Suprapubic skin (tissue), 4 donors: ENCODE results near the gene CYP4B1.

Source experiments
- CTCF ChIP-seq, 2 donors: fragments of 200-600 bp in 1 of 2; fragments of 450-650 bp in 1 of 2; sonication (generic) in 1 of 2; IDR thresholded peaks; one replicate each; pipeline ENCODE4 v1.5.1; 2016 to 2019; ENCODE audit warnings: antibody characterized with exemption in 2 of 2, mild to moderate bottlenecking in 1 of 2, moderate library complexity in 1 of 2
- EP300 ChIP-seq: sonication (generic); formaldehyde crosslinking; IDR thresholded peaks from one replicate; pipeline ENCODE4 v1.6.1; 2017; ENCODE audit warnings: antibody characterized with exemption
- POLR2A ChIP-seq, 2 donors: fragments of 450-650 bp; IDR thresholded peaks; one replicate each; pipeline ENCODE4 v1.6.1; 2017; ENCODE audit warnings: antibody characterized with exemption in 2 of 2, mild to moderate bottlenecking in 2 of 2, moderate library complexity in 2 of 2
- POLR2AphosphoS5 ChIP-seq, 3 donors: sonication (generic); formaldehyde crosslinking; IDR thresholded peaks; one replicate each; pipeline ENCODE4 v1.6.1; 2017; ENCODE audit warnings: antibody characterized with exemption in 3 of 3

GRCh38 chr1:46862348-46862747 lies 63.5 kb downstream of the CYP4B1 start:
- TF ChIP-seq POLR2A (IDR thresholded peaks at IDR 0.05) (no peak), CTCF (IDR thresholded peaks at IDR 0.05) (no peak), POLR2AphosphoS5 (IDR thresholded peaks at IDR 0.05) (no peak), EP300 (no peak)
